ENCODE results near the gene NOS1AP. TPM values are rescaled to one million over a fixed set of nuclear protein-coding genes. Genes with fewer than 3 reads are reported as not detected.

The NOS1AP gene
- polyA plus RNA-seq, 3 donors, result 0.12 TPM; not detected in 2

GRCh38 chr1:162385702-162386101 is 316.2 kb downstream of the NOS1AP start:
- peaks cover 0 to 2% (median 0%) of the 10 kb centered on the region in 3 donors for H3K27me3 Mint-ChIP-seq (ENCODE audit: low read depth in 3 of 3)

GRCh38 chr1:162386292-162387225 is 317.1 kb downstream of the NOS1AP start:
- H3K27ac Mint-ChIP-seq, result no peak overlapping the region
- no peak for DNase-seq
- H3K27me3 Mint-ChIP-seq (ENCODE audit: low read depth in 3 of 3), result peaks cover 0 to 2% (median 0%) of the 10 kb centered on the region in 3 donors

More at GRCh38 chr1:162385702-162386101, 316.2 kb downstream of the NOS1AP start:
- Mint-ChIP-seq H3K4me3 (peak overlapping the region in 1 of 2 donors; percentile 37), H3K36me3 (no peaks in the 10 kb centered on the region), H3K9me3 (no peaks in the 10 kb centered on the region), H3K4me1 (peaks cover 35% of the 10 kb centered on the region), H3K27ac (no peak overlapping the region)
- H2AFZ ChIP-seq (ENCODE audit: insufficient read depth, low read depth, low read length, poor library complexity, severe bottlenecking), result no peak overlapping the region
- H3K36me3 ChIP-seq (replicated peaks in 1 of 2; ENCODE audit: control insufficient read depth in 1 of 2, insufficient read depth in 2 of 2, low read length in 2 of 2), result no peaks in the 10 kb centered on the region
- H4K20me1 ChIP-seq (ENCODE audit: insufficient read depth, low read length), result no peaks in the 10 kb centered on the region
- H3K27ac ChIP-seq (ENCODE audit: low read depth in 1 of 2, low read length in 2 of 2), result no peak overlapping the region
- H3K79me2 ChIP-seq (ENCODE audit: insufficient read depth, low read length), result no peaks in the 10 kb centered on the region
- no peak overlapping the region for H3K4me2 ChIP-seq (replicated peaks; ENCODE audit: extremely low read depth, low read length, poor library complexity, severe bottlenecking)
- H3K4me1 ChIP-seq (ENCODE audit: control insufficient read depth in 1 of 2, insufficient read depth in 2 of 2, low read length in 2 of 2), result peaks cover 13 to 31% of the 10 kb centered on the region in 2 donors
- DNase-seq, result no peak
- H3K27me3 ChIP-seq (ENCODE audit: control insufficient read depth in 2 of 2, insufficient read depth in 2 of 2, low read length in 2 of 2), result no peaks in the 10 kb centered on the region
- intact Hi-C loops (cut with micrococcal nuclease), result no loop called here
- TF ChIP-seq, protein P1, sequence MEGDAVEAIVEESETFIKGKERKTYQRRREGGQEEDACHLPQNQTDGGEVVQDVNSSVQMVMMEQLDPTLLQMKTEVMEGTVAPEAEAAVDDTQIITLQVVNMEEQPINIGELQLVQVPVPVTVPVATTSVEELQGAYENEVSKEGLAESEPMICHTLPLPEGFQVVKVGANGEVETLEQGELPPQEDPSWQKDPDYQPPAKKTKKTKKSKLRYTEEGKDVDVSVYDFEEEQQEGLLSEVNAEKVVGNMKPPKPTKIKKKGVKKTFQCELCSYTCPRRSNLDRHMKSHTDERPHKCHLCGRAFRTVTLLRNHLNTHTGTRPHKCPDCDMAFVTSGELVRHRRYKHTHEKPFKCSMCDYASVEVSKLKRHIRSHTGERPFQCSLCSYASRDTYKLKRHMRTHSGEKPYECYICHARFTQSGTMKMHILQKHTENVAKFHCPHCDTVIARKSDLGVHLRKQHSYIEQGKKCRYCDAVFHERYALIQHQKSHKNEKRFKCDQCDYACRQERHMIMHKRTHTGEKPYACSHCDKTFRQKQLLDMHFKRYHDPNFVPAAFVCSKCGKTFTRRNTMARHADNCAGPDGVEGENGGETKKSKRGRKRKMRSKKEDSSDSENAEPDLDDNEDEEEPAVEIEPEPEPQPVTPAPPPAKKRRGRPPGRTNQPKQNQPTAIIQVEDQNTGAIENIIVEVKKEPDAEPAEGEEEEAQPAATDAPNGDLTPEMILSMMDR (IDR thresholded peaks at IDR 0.05), result no peak
- H3K9me3 ChIP-seq (replicated peaks in 1 of 2; ENCODE audit: control insufficient read depth in 1 of 2, insufficient read depth in 1 of 2, low read length in 2 of 2), result no peaks in the 10 kb centered on the region
- H3K4me3 ChIP-seq (replicated peaks in 1 of 3; ENCODE audit: low read depth in 2 of 3, low read length in 3 of 3), result no peak overlapping the region
- H3K9ac ChIP-seq (ENCODE audit: insufficient read depth, low read length, poor library complexity, severe bottlenecking), result no peak overlapping the region
- WGBS (ENCODE audit: insufficient coverage), result 96% methylated on average over 2 of the region's 3 CpGs

More at GRCh38 chr1:162386292-162387225, 317.1 kb downstream of the NOS1AP start:
- H3K36me3 Mint-ChIP-seq, result no peaks in the 10 kb centered on the region
- WGBS (ENCODE audit: insufficient coverage), result 46% methylated on average over 4 of the region's 8 CpGs
- Histone ChIP-seq H3K9ac (ENCODE audit: insufficient read depth, low read length, poor library complexity, severe bottlenecking) (no peak overlapping the region), H2AFZ (ENCODE audit: insufficient read depth, low read depth, low read length, poor library complexity, severe bottlenecking) (no peak overlapping the region), H3K4me2 (replicated peaks; ENCODE audit: extremely low read depth, low read length, poor library complexity, severe bottlenecking) (no peak overlapping the region), H4K20me1 (ENCODE audit: insufficient read depth, low read length) (no peaks in the 10 kb centered on the region), H3K27me3 (ENCODE audit: control insufficient read depth in 2 of 2, insufficient read depth in 2 of 2, low read length in 2 of 2) (no peaks in the 10 kb centered on the region), H3K4me1 (ENCODE audit: control insufficient read depth in 1 of 2, insufficient read depth in 2 of 2, low read length in 2 of 2) (peaks cover 13 to 28% of the 10 kb centered on the region in 2 donors), H3K4me3 (replicated peaks in 1 of 3; ENCODE audit: low read depth in 2 of 3, low read length in 3 of 3) (no peak overlapping the region), H3K36me3 (replicated peaks in 1 of 2; ENCODE audit: control insufficient read depth in 1 of 2, insufficient read depth in 2 of 2, low read length in 2 of 2) (no peaks in the 10 kb centered on the region), H3K9me3 (replicated peaks in 1 of 2; ENCODE audit: control insufficient read depth in 1 of 2, insufficient read depth in 1 of 2, low read length in 2 of 2) (no peaks in the 10 kb centered on the region), H3K27ac (ENCODE audit: low read depth in 1 of 2, low read length in 2 of 2) (no peak overlapping the region), H3K79me2 (ENCODE audit: insufficient read depth, low read length) (no peaks in the 10 kb centered on the region)
- peaks cover 32% of the 10 kb centered on the region for H3K4me1 Mint-ChIP-seq
- H3K9me3 Mint-ChIP-seq, result no peaks in the 10 kb centered on the region
- no peak overlapping the region for H3K4me3 Mint-ChIP-seq
- intact Hi-C loops (cut with micrococcal nuclease), result no loop called here
- TF ChIP-seq, protein P1 (IDR thresholded peaks at IDR 0.05), result no peak
